ENCODE measurements around the gene HOXC9. TPM values are rescaled to one million over a fixed set of nuclear protein-coding genes. Genes with fewer than 3 reads are reported as not detected.

The HOXC9 gene
- total RNA-seq, 1 experiment from 2014 or later = not detected

DNA sequence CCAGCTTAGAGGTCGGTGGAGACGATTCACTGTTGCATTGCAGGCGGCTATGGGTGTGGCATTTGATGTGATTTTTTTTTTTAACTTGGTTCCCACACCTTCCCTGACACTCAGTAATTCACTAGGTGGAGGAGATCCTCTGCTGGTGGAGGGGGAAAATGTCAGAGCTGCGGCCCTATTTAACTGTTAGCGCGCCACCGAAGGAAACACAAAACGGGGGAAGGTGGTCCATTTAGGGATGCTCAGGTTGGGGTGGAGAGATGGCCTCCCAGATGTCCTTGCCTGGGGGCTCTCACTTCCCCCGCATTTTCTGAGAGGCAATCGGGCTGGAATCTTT, 49.6 kb upstream of the HOXC9 start (continued):
- TF ChIP-seq, protein P1, sequence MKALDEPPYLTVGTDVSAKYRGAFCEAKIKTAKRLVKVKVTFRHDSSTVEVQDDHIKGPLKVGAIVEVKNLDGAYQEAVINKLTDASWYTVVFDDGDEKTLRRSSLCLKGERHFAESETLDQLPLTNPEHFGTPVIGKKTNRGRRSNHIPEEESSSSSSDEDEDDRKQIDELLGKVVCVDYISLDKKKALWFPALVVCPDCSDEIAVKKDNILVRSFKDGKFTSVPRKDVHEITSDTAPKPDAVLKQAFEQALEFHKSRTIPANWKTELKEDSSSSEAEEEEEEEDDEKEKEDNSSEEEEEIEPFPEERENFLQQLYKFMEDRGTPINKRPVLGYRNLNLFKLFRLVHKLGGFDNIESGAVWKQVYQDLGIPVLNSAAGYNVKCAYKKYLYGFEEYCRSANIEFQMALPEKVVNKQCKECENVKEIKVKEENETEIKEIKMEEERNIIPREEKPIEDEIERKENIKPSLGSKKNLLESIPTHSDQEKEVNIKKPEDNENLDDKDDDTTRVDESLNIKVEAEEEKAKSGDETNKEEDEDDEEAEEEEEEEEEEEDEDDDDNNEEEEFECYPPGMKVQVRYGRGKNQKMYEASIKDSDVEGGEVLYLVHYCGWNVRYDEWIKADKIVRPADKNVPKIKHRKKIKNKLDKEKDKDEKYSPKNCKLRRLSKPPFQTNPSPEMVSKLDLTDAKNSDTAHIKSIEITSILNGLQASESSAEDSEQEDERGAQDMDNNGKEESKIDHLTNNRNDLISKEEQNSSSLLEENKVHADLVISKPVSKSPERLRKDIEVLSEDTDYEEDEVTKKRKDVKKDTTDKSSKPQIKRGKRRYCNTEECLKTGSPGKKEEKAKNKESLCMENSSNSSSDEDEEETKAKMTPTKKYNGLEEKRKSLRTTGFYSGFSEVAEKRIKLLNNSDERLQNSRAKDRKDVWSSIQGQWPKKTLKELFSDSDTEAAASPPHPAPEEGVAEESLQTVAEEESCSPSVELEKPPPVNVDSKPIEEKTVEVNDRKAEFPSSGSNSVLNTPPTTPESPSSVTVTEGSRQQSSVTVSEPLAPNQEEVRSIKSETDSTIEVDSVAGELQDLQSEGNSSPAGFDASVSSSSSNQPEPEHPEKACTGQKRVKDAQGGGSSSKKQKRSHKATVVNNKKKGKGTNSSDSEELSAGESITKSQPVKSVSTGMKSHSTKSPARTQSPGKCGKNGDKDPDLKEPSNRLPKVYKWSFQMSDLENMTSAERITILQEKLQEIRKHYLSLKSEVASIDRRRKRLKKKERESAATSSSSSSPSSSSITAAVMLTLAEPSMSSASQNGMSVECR (CRISPR knock-in tag; IDR thresholded peaks at IDR 0.05; ENCODE audit: borderline replicate concordance) = no peak

DNA sequence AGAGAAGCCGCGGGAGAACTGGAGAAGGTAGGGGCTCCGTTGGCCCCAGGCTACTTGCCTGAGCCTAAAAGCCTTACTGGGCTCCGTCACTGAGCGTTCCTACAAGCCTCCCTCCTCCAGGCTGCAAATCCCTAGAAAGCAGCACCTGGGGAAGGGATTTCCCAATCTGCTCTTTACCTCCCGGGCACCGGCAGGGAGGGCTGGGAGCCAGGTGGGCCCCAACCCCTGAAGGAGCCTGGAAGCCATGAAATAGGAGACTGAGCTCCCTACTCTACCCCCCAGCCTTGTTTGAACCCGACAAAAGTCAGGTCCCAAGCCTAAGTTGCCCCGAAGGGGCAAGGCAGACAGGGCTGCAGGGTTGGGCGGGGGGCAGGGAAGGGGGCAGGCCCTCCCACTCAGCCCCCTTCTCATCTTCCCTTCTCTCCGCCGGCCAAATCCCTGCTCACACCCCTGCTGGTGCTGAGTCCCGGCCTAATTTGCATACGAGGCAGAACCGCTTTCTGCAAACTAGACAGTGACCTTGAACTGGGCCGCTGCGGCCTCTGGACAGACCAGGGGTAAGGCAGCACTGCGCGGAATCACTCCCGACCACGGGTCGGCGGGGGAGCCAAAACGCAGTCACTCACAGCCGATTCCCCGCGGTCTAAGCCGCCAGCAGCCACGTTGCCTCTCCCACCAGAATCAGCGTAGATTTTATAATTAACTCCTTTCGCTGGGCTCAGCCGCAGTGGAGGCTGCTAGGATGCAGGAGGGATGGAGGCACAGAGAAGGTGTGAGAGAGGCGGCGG, 49.0 kb upstream of the HOXC9 start:
- ChIA-PET POLR2A (interaction anchor here (1.6 kb wide), 1 partner anchor 13 kb away, joined by 4 read pairs; the partner anchor contains the start of gene HOXC13), CTCF (interaction anchor here (0.6 to 4.9 kb wide), 9 partner anchors 11 to 205 kb away, joined by 3 to 26 read pairs (median 10); partner anchors contain the start of genes HOXC10 and HOXC5)
- no peak overlapping the region for H3K4me3 Mint-ChIP-seq
- H3K27me3 Mint-ChIP-seq (ENCODE audit: low read depth) = peaks cover 100% of the 10 kb centered on the region
- H3K9me3 Mint-ChIP-seq = no peaks in the 10 kb centered on the region
- no peak for ATAC-seq
- no peak for DNase-seq (ENCODE audit: low spot score)
- H3K36me3 Mint-ChIP-seq = no peaks in the 10 kb centered on the region
- TF ChIP-seq, protein P2, sequence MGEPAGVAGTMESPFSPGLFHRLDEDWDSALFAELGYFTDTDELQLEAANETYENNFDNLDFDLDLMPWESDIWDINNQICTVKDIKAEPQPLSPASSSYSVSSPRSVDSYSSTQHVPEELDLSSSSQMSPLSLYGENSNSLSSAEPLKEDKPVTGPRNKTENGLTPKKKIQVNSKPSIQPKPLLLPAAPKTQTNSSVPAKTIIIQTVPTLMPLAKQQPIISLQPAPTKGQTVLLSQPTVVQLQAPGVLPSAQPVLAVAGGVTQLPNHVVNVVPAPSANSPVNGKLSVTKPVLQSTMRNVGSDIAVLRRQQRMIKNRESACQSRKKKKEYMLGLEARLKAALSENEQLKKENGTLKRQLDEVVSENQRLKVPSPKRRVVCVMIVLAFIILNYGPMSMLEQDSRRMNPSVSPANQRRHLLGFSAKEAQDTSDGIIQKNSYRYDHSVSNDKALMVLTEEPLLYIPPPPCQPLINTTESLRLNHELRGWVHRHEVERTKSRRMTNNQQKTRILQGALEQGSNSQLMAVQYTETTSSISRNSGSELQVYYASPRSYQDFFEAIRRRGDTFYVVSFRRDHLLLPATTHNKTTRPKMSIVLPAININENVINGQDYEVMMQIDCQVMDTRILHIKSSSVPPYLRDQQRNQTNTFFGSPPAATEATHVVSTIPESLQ (CRISPR knock-in tag; IDR thresholded peaks at IDR 0.05) = no peak
- TF ChIP-seq ZNF396 (CRISPR knock-in tag; IDR thresholded peaks at IDR 0.05; ENCODE audit: borderline replicate concordance) (no peak), ELF4 (CRISPR knock-in tag; IDR thresholded peaks at IDR 0.05; ENCODE audit: low read depth) (no peak), ATF1 (CRISPR knock-in tag; IDR thresholded peaks at IDR 0.05) (no peak), ZNF671 (CRISPR knock-in tag; IDR thresholded peaks at IDR 0.05) (no peak), HMGA2 (CRISPR knock-in tag; IDR thresholded peaks at IDR 0.05) (no peak), GABPB1 (CRISPR knock-in tag; IDR thresholded peaks at IDR 0.05) (no peak), NFYB (CRISPR knock-in tag; conservative IDR thresholded peaks at IDR 0.05; ENCODE audit: low read depth) (no peak), JUN (CRISPR knock-in tag; IDR thresholded peaks at IDR 0.05) (no peak)
- TF ChIP-seq, protein P3, sequence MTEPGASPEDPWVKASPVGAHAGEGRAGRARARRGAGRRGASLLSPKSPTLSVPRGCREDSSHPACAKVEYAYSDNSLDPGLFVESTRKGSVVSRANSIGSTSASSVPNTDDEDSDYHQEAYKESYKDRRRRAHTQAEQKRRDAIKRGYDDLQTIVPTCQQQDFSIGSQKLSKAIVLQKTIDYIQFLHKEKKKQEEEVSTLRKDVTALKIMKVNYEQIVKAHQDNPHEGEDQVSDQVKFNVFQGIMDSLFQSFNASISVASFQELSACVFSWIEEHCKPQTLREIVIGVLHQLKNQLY (CRISPR knock-in tag; IDR thresholded peaks at IDR 0.05) = no peak
- TF ChIP-seq, protein P4, sequence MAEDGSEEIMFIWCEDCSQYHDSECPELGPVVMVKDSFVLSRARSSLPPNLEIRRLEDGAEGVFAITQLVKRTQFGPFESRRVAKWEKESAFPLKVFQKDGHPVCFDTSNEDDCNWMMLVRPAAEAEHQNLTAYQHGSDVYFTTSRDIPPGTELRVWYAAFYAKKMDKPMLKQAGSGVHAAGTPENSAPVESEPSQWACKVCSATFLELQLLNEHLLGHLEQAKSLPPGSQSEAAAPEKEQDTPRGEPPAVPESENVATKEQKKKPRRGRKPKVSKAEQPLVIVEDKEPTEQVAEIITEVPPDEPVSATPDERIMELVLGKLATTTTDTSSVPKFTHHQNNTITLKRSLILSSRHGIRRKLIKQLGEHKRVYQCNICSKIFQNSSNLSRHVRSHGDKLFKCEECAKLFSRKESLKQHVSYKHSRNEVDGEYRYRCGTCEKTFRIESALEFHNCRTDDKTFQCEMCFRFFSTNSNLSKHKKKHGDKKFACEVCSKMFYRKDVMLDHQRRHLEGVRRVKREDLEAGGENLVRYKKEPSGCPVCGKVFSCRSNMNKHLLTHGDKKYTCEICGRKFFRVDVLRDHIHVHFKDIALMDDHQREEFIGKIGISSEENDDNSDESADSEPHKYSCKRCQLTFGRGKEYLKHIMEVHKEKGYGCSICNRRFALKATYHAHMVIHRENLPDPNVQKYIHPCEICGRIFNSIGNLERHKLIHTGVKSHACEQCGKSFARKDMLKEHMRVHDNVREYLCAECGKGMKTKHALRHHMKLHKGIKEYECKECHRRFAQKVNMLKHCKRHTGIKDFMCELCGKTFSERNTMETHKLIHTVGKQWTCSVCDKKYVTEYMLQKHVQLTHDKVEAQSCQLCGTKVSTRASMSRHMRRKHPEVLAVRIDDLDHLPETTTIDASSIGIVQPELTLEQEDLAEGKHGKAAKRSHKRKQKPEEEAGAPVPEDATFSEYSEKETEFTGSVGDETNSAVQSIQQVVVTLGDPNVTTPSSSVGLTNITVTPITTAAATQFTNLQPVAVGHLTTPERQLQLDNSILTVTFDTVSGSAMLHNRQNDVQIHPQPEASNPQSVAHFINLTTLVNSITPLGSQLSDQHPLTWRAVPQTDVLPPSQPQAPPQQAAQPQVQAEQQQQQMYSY (CRISPR knock-in tag; IDR thresholded peaks at IDR 0.05) = no peak
- TF ChIP-seq, protein P5, sequence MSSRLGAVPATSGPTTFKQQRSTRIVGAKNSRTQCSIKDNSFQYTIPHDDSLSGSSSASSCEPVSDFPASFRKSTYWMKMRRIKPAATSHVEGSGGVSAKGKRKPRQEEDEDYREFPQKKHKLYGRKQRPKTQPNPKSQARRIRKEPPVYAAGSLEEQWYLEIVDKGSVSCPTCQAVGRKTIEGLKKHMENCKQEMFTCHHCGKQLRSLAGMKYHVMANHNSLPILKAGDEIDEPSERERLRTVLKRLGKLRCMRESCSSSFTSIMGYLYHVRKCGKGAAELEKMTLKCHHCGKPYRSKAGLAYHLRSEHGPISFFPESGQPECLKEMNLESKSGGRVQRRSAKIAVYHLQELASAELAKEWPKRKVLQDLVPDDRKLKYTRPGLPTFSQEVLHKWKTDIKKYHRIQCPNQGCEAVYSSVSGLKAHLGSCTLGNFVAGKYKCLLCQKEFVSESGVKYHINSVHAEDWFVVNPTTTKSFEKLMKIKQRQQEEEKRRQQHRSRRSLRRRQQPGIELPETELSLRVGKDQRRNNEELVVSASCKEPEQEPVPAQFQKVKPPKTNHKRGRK (CRISPR knock-in tag; IDR thresholded peaks at IDR 0.05; ENCODE audit: borderline replicate concordance) = no peak
- TF ChIP-seq, protein P6, sequence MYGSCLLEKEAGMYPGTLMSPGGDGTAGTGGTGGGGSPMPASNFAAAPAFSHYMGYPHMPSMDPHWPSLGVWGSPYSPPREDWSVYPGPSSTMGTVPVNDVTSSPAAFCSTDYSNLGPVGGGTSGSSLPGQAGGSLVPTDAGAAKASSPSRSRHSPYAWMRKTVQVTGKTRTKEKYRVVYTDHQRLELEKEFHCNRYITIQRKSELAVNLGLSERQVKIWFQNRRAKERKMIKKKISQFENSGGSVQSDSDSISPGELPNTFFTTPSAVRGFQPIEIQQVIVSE (CRISPR knock-in tag; IDR thresholded peaks at IDR 0.05; ENCODE audit: borderline replicate concordance) = no peak
- TF ChIP-seq, protein P7, sequence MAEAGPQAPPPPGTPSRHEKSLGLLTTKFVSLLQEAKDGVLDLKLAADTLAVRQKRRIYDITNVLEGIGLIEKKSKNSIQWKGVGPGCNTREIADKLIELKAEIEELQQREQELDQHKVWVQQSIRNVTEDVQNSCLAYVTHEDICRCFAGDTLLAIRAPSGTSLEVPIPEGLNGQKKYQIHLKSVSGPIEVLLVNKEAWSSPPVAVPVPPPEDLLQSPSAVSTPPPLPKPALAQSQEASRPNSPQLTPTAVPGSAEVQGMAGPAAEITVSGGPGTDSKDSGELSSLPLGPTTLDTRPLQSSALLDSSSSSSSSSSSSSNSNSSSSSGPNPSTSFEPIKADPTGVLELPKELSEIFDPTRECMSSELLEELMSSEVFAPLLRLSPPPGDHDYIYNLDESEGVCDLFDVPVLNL (CRISPR knock-in tag; IDR thresholded peaks at IDR 0.05; ENCODE audit: borderline replicate concordance, low read depth) = no peak
- H3K27ac Mint-ChIP-seq = no peak overlapping the region
- H3K4me1 Mint-ChIP-seq = peaks cover 26% of the 10 kb centered on the region

All from WTC11 (cell line).